ENCODE results near the gene DLG2. TPM values are rescaled to one million over a fixed set of nuclear protein-coding genes. Genes with fewer than 3 reads are reported as not detected.

The DLG2 gene
- total and polyA plus RNA-seq, 4 experiments from 2014 or later, result 0.78 to 2.7 (median 1.9) TPM

DNA sequence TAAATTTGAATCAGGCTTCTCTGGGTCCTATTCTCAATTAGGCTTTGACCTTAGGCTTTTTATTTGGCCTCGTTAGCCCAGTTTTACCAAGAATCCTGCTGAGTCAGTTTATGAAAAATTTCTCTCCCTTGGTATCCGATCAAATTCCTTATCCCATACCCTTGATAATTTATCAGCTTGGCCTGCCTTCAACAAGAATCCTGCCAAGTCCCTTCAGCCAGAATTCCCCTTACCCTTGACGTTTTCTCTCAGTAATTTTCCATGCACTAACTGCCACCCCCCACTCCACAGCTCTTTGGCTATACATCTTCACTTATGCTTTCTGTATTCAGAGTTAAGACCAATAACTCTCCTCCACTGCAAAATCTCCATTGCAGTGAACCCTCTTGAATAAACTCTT, 1530.0 kb downstream of the DLG2 start:
- no peaks in the 10 kb centered on the region for H3K36me3 Mint-ChIP-seq
- no peak for DNase-seq
- no peak overlapping the region for H3K27ac Mint-ChIP-seq
- Histone ChIP-seq H3K9me3 (ENCODE audit: control insufficient read depth in 1 of 2, low read length in 2 of 2) (no peaks in the 10 kb centered on the region), H3K27me3 (ENCODE audit: insufficient read depth, low read length) (no peaks in the 10 kb centered on the region), H3K4me3 (ENCODE audit: low read length in 2 of 2) (no peak overlapping the region), H3K36me3 (ENCODE audit: insufficient read depth, low read length) (no peaks in the 10 kb centered on the region), H3K27ac (ENCODE audit: low read depth, low read length) (no peak overlapping the region), H3K4me1 (ENCODE audit: insufficient read depth, low read length) (no peaks in the 10 kb centered on the region)
- H3K27me3 Mint-ChIP-seq, result no peaks in the 10 kb centered on the region
- H3K4me3 Mint-ChIP-seq, result no peak overlapping the region
- CTCF ChIA-PET (ENCODE audit: partially characterized antibody), result no interaction called here
- peaks cover 0 to 24% (median 9%) of the 10 kb centered on the region in 8 donors for H3K9me3 Mint-ChIP-seq
- no peaks in the 10 kb centered on the region for H3K4me1 Mint-ChIP-seq
- POLR2A ChIA-PET (ENCODE audit: partially characterized antibody), result no interaction called here
- intact Hi-C loops (cut with micrococcal nuclease), result no loop called here

DNA sequence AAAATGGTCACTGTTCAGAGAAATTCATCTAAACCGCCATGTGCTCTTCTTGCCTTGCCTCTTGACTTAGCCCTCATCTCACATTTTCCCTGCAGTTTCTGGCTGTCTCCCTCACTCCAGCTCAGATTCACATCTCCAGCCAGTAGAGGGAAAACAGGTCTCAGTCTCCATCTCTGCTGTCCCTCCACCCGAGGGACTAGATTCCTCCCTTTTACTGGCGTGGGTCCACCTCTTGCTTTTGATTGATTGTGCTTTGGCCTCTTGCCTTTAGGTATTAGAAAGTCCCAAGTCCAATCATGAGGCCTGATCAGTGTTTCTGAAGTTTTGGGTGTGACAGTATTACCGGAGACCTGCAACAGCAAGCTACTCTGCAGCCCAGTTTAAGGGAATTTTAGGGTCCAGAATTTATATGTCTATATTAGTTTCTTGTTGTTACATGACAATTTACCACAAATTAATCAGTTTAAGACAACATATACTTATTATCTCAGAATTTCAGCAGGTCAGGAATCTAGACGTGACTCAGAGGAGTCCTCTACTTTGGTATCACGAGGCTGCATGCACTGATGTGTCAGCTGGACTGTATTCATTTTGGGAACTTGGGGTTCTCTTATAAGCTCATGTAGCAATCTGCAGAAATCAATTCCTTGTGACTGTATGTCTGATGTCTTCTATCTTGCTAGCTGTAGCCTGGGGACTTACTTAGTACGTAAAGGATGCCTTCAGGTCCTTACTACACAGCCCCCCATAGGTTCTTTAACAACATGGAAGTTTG, 1535.7 kb downstream of the DLG2 start:
- no peak overlapping the region for H3K4me3 Mint-ChIP-seq
- Histone ChIP-seq H3K4me1 (ENCODE audit: insufficient read depth, low read length) (no peaks in the 10 kb centered on the region), H3K9me3 (ENCODE audit: control insufficient read depth in 1 of 2, low read length in 2 of 2) (no peaks in the 10 kb centered on the region), H3K27me3 (ENCODE audit: insufficient read depth, low read length) (no peaks in the 10 kb centered on the region), H3K4me3 (ENCODE audit: low read length in 2 of 2) (no peak overlapping the region), H3K36me3 (ENCODE audit: insufficient read depth, low read length) (no peaks in the 10 kb centered on the region), H3K27ac (ENCODE audit: low read depth, low read length) (no peak overlapping the region)
- no peaks in the 10 kb centered on the region for H3K36me3 Mint-ChIP-seq
- POLR2A ChIA-PET (ENCODE audit: partially characterized antibody), result no interaction called here
- CTCF ChIA-PET (ENCODE audit: partially characterized antibody), result interaction anchor here (0.8 kb wide), 1 partner anchor 8 kb away, joined by 3 read pairs; no protein-coding TSS in a partner anchor
- no peak overlapping the region for H3K27ac Mint-ChIP-seq
- H3K9me3 Mint-ChIP-seq, result peaks cover 0 to 20% (median 6%) of the 10 kb centered on the region in 8 donors
- H3K27me3 Mint-ChIP-seq, result no peaks in the 10 kb centered on the region
- H3K4me1 Mint-ChIP-seq, result no peaks in the 10 kb centered on the region
- no peak for DNase-seq
- intact Hi-C loops (cut with micrococcal nuclease), result no loop called here

DNA sequence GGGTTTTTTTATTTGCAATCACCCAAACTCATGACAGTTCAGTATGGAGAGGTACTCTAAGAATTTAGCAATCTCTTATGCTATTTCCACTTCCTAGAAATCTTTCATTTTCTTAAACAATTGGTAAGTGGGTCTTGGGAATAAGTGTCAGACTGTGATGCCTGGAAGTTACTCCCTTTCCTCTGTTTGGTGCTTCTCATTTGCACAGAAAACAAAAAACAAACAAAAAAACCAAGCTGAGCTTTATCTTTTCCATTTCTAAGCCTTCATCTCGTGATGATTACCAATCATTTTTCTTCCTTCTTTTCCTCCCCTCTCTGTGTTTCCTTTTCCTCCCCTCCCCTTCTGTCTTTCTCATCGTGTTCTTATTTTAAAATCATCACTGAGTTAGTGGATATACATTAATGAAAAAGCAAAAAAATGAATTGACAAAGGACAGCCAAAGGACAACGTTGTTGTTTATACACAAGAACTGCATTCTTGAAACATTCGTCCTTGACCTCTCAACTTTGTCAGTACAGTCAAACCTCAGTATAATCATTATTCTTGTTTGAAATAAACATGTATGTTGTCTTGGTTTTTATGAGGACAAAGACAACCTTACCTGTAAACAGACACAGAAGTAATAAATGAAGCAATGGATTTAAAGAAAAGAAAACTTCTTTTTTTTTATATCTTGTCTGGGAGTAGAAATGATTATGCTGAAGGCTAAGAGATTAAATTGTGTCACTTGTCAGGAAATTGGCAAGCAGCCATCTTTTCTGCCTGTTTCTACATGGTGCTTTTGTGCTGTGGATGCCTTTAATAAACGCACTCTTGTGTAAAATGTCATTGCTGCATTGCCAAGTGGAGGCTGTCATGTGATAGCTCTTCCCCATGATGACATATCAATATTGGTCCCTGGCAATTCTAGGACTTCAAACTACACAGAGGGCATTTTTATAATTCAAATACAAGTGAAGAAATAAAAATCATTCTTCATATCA, 1537.8 kb downstream of the DLG2 start:
- CTCF ChIA-PET (ENCODE audit: partially characterized antibody), result no interaction called here
- no peaks in the 10 kb centered on the region for H3K27me3 ChIP-seq (ENCODE audit: insufficient read depth, low read length)

DNA sequence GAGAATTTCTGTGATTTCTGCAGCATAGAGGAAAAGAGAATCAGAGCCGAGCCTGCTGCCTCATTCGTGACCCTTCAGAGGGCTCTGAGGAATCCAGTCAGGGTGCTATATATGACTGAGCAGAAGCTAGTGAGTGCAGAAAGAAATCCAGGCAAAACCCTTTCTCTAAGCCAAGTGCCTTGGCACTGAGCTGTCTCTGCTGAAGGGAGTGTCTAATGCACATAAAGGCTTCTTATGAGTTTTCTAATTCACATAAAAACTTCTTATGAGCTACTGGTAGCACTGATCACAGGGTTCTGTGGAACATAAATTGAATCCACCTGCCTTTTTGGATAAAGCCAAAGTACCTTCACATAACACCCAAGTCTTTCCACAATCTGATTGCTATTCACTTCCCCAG, 1555.3 kb downstream of the DLG2 start:
- H3K27me3 ChIP-seq (ENCODE audit: insufficient read depth, low read length), result no peaks in the 10 kb centered on the region
- Mint-ChIP-seq H3K27me3 (no peaks in the 10 kb centered on the region), H3K4me1 (no peaks in the 10 kb centered on the region), H3K27ac (no peak overlapping the region), H3K4me3 (no peak overlapping the region), H3K36me3 (no peaks in the 10 kb centered on the region), H3K9me3 (peaks cover 5 to 21% (median 9%) of the 10 kb centered on the region in 8 donors)
- H3K4me1 ChIP-seq (ENCODE audit: insufficient read depth, low read length), result no peaks in the 10 kb centered on the region
- H3K4me3 ChIP-seq (ENCODE audit: low read length in 2 of 2), result no peak overlapping the region
- DNase-seq, result no peak
- H3K9me3 ChIP-seq (ENCODE audit: control insufficient read depth in 1 of 2, low read length in 2 of 2), result no peaks in the 10 kb centered on the region
- no peak overlapping the region for H3K27ac ChIP-seq (ENCODE audit: low read depth, low read length)
- ChIA-PET CTCF (ENCODE audit: partially characterized antibody) (no interaction called here), POLR2A (ENCODE audit: partially characterized antibody) (no interaction called here)
- intact Hi-C loops (cut with micrococcal nuclease), result no loop called here
- H3K36me3 ChIP-seq (ENCODE audit: insufficient read depth, low read length), result no peaks in the 10 kb centered on the region

More for the DNA sequence above, 1537.8 kb downstream of the DLG2 start:
- no peaks in the 10 kb centered on the region for H3K4me1 Mint-ChIP-seq
- Histone ChIP-seq H3K9me3 (ENCODE audit: control insufficient read depth in 1 of 2, low read length in 2 of 2) (no peaks in the 10 kb centered on the region), H3K4me3 (ENCODE audit: low read length in 2 of 2) (no peak overlapping the region), H3K4me1 (ENCODE audit: insufficient read depth, low read length) (no peaks in the 10 kb centered on the region), H3K36me3 (ENCODE audit: insufficient read depth, low read length) (no peaks in the 10 kb centered on the region), H3K27ac (ENCODE audit: low read depth, low read length) (no peak overlapping the region)
- H3K4me3 Mint-ChIP-seq, result no peak overlapping the region
- H3K27me3 Mint-ChIP-seq, result no peaks in the 10 kb centered on the region
- no peak for DNase-seq
- H3K9me3 Mint-ChIP-seq, result peaks cover 2 to 18% (median 7%) of the 10 kb centered on the region in 8 donors
- H3K27ac Mint-ChIP-seq, result no peak overlapping the region
- POLR2A ChIA-PET (ENCODE audit: partially characterized antibody), result no interaction called here
- H3K36me3 Mint-ChIP-seq, result no peaks in the 10 kb centered on the region
- intact Hi-C loops (cut with micrococcal nuclease), result no loop called here

DNA sequence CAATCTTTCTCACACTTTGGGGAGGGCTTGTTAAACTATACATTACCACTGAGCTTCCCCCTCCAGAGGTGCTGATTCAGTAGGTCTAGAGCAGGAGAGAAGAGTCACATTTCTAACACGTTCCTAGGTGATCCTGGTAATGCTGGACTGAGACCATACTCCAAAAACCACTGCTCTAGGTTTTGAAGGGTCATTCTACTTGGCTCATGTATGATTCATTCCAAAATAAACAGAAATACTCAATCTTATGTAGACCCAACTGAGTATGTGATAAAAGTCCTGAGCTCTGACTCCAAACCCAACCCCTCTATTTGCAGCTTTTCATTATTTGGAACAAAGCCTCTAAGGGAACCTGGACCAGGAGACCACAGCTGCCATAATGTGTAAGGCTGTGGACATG, 1558.1 kb downstream of the DLG2 start:
- Histone ChIP-seq H3K36me3 (ENCODE audit: insufficient read depth, low read length) (no peaks in the 10 kb centered on the region), H3K4me3 (ENCODE audit: low read length in 2 of 2) (no peak overlapping the region), H3K4me1 (ENCODE audit: insufficient read depth, low read length) (no peaks in the 10 kb centered on the region), H3K9me3 (ENCODE audit: control insufficient read depth in 1 of 2, low read length in 2 of 2) (no peaks in the 10 kb centered on the region), H3K27me3 (ENCODE audit: insufficient read depth, low read length) (no peaks in the 10 kb centered on the region), H3K27ac (ENCODE audit: low read depth, low read length) (no peak overlapping the region)
- intact Hi-C loops (cut with micrococcal nuclease), result no loop called here
- no peak for DNase-seq
- Mint-ChIP-seq H3K27me3 (no peaks in the 10 kb centered on the region), H3K4me1 (no peaks in the 10 kb centered on the region), H3K27ac (no peak overlapping the region), H3K36me3 (no peaks in the 10 kb centered on the region), H3K4me3 (no peak overlapping the region), H3K9me3 (peaks cover 0 to 18% (median 9%) of the 10 kb centered on the region in 8 donors)
- POLR2A ChIA-PET (ENCODE audit: partially characterized antibody), result no interaction called here
- CTCF ChIA-PET (ENCODE audit: partially characterized antibody), result interaction anchor here (0.5 kb wide), 1 partner anchor 237 kb away, joined by 3 read pairs; no protein-coding TSS in a partner anchor

DNA sequence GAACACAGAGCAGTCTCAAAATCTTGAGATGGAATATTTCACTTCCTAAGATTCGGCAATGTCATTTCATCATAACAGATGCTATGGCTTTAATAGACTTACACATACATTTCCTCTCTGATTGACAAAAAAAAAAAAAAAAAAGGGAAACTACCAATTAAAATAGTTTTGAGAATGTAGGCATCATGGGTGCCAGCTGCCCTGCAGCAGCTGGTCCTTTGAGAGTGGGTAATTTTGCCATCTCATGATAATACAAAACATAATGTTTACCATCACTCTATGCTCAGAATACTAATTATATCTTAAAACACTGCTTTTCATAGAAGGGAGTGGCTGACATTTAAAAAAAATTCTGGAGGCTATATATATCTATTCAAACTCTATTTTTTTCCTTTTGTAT, 1565.4 kb downstream of the DLG2 start:
- Histone ChIP-seq H3K27me3 (ENCODE audit: insufficient read depth, low read length) (no peaks in the 10 kb centered on the region), H3K4me1 (ENCODE audit: insufficient read depth, low read length) (no peaks in the 10 kb centered on the region), H3K36me3 (ENCODE audit: insufficient read depth, low read length) (no peaks in the 10 kb centered on the region), H3K27ac (ENCODE audit: low read depth, low read length) (no peak overlapping the region), H3K9me3 (ENCODE audit: control insufficient read depth in 1 of 2, low read length in 2 of 2) (peaks cover 0 to 3% of the 10 kb centered on the region in 2 donors), H3K4me3 (ENCODE audit: low read length in 2 of 2) (no peak overlapping the region)
- H3K4me1 Mint-ChIP-seq, result no peaks in the 10 kb centered on the region
- H3K9me3 Mint-ChIP-seq, result peaks cover 0 to 18% (median 9%) of the 10 kb centered on the region in 8 donors
- H3K4me3 Mint-ChIP-seq, result no peak overlapping the region
- CTCF ChIA-PET (ENCODE audit: partially characterized antibody), result no interaction called here
- POLR2A ChIA-PET (ENCODE audit: partially characterized antibody), result no interaction called here
- no peak for DNase-seq
- H3K27ac Mint-ChIP-seq, result no peak overlapping the region
- intact Hi-C loops (cut with micrococcal nuclease), result no loop called here
- no peaks in the 10 kb centered on the region for H3K27me3 Mint-ChIP-seq
- H3K36me3 Mint-ChIP-seq, result no peaks in the 10 kb centered on the region

DNA sequence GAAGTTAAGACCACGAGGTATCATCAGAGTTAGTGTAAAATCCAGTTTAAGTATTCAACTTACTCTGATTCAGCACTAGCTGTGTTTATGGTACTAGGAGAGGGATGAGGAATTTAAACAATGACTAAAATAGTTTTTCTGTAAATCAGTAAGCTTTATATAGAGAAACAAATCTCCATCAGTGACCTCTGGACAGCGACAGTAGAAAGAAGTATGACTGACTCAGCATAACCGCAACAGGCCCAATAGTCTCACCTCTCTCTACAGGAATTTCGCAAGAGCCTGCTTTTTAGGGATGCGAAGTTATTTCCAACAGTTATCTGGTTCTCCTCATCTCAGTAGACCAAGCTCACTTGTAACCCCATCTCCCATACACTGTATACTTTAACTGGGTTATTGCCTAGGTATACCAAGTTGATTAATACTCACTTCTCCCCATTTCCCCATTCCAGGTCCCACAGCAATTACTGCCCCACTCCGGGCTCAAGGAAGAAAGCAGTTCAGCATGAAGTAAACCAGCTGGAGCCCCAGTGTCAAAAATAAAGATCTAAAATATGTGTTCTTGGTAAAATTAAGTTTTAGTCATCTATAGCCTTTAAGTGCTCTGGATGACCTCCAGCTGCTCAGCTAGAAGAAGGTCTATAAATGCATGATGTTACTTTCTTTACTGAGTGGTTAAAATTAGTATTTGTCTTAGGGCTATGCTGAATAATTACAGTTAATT, 1570.3 kb downstream of the DLG2 start:
- no peaks in the 10 kb centered on the region for H3K36me3 ChIP-seq (ENCODE audit: insufficient read depth, low read length)
- ChIA-PET POLR2A (ENCODE audit: partially characterized antibody) (no interaction called here), CTCF (ENCODE audit: partially characterized antibody) (interaction anchor here (0.6 kb wide), 1 partner anchor 58 kb away, joined by 3 read pairs; no protein-coding TSS in a partner anchor)
- no peaks in the 10 kb centered on the region for H3K27me3 Mint-ChIP-seq
- no peaks in the 10 kb centered on the region for H3K27me3 ChIP-seq (ENCODE audit: insufficient read depth, low read length)
- peaks cover 0 to 3% of the 10 kb centered on the region in 2 donors for H3K9me3 ChIP-seq (ENCODE audit: control insufficient read depth in 1 of 2, low read length in 2 of 2)
- peaks cover 3 to 26% (median 13%) of the 10 kb centered on the region in 8 donors for H3K9me3 Mint-ChIP-seq
- intact Hi-C loops (cut with micrococcal nuclease), result no loop called here
- no peak overlapping the region for H3K27ac ChIP-seq (ENCODE audit: low read depth, low read length)
- H3K36me3 Mint-ChIP-seq, result no peaks in the 10 kb centered on the region
- no peak for DNase-seq
- H3K4me1 ChIP-seq (ENCODE audit: insufficient read depth, low read length), result no peaks in the 10 kb centered on the region
- no peak overlapping the region for H3K4me3 ChIP-seq (ENCODE audit: low read length in 2 of 2)
- H3K4me1 Mint-ChIP-seq, result no peaks in the 10 kb centered on the region
- H3K27ac Mint-ChIP-seq, result no peak overlapping the region
- H3K4me3 Mint-ChIP-seq, result no peak overlapping the region

Data from CD4-positive, alpha-beta memory T cell (primary cell).